ENCODE measurements around the gene TIMP1.

DNA sequence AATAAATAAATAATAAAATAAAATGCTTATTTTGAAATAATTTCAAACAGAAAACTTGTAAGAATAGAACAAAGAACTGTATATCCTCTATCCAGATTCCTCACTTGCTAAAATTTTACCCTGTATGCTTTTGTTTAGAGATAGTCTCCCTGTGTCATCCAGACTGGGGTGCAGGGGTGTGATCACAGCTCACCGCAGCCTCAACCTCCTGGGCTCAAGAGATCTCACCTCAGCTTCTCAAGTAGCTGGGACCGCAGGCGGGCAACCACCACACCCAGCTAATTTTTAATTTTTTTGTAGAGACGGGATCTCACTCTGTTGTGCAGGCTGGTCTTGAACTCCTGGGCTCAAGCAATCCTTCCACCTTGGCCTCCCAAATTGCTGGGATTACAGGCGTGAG is 38.7 kb upstream of the TIMP1 start:
- TF ChIP-seq CTCF (optimal IDR thresholded peaks at IDR 0.05 in 1 of 3, IDR thresholded peaks at IDR 0.05 in 1 of 3, conservative IDR thresholded peaks at IDR 0.05 in 1 of 3; ENCODE audit: extremely low read depth in 1 of 3, insufficient read depth in 2 of 3, low read length in 3 of 3), result no peak
- TF ChIP-seq EZH2 (IDR thresholded peaks at IDR 0.05; ENCODE audit: low read length), result no peak
